Measurements from ENCODE around the gene ARL4D. TPM values are rescaled to one million over a fixed set of nuclear protein-coding genes. Genes with fewer than 3 reads are reported as not detected.

Gene ARL4D, protein sequence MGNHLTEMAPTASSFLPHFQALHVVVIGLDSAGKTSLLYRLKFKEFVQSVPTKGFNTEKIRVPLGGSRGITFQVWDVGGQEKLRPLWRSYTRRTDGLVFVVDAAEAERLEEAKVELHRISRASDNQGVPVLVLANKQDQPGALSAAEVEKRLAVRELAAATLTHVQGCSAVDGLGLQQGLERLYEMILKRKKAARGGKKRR
- total RNA-seq (2022; extraction: Qiagen RNA extraction; ENCODE audit: low read depth) = 15.4 to 24.2 TPM (median 19.6 TPM) in 5 replicates

GRCh38 chr17:43398724-43399595 is at the start of gene ARL4D:
Gene ARL4D, plus strand, starts transcription at chr17:43398993. Its CDS starts 740 bp downstream, at chr17:43399733.

Other genes with a start within 250 kb of the ARL4D start
- 38.9 to 52.0 TPM (median 47.8 TPM) in 5 replicates for gene NBR1, start 227.8 kb upstream of the ARL4D start, total RNA-seq (2022; extraction: Qiagen RNA extraction; ENCODE audit: low read depth)
- 1.0 to 1.6 TPM (median 1.4 TPM) in 5 replicates for gene TMEM106A, start 187.1 kb upstream of the ARL4D start, total RNA-seq (2022; extraction: Qiagen RNA extraction; ENCODE audit: low read depth)
- gene CCDC200, start 170.4 kb upstream of the ARL4D start, total RNA-seq (2022; extraction: Qiagen RNA extraction; ENCODE audit: low read depth) = not detected in 5 replicates
- not detected in 5 replicates for gene RNU2-1, start 165.0 kb upstream of the ARL4D start, total RNA-seq (2022; extraction: Qiagen RNA extraction; ENCODE audit: low read depth)
- 41.5 to 49.2 TPM (median 45.7 TPM) in 5 replicates for gene DHX8, start 85.0 kb downstream of the ARL4D start, total RNA-seq (2022; extraction: Qiagen RNA extraction; ENCODE audit: low read depth)
- 43.0 to 50.1 TPM (median 48.1 TPM) in 5 replicates for gene ETV4, start 147.3 kb downstream of the ARL4D start, total RNA-seq (2022; extraction: Qiagen RNA extraction; ENCODE audit: low read depth)

All from A549 treated with DMSO at 1 μM for 4 hours (cell line).